ENCODE data around the gene SLC38A10.

GRCh38 chr17:81246343-81246670 lies 48.8 kb downstream of the SLC38A10 start:
- TF ChIP-seq, protein P1, sequence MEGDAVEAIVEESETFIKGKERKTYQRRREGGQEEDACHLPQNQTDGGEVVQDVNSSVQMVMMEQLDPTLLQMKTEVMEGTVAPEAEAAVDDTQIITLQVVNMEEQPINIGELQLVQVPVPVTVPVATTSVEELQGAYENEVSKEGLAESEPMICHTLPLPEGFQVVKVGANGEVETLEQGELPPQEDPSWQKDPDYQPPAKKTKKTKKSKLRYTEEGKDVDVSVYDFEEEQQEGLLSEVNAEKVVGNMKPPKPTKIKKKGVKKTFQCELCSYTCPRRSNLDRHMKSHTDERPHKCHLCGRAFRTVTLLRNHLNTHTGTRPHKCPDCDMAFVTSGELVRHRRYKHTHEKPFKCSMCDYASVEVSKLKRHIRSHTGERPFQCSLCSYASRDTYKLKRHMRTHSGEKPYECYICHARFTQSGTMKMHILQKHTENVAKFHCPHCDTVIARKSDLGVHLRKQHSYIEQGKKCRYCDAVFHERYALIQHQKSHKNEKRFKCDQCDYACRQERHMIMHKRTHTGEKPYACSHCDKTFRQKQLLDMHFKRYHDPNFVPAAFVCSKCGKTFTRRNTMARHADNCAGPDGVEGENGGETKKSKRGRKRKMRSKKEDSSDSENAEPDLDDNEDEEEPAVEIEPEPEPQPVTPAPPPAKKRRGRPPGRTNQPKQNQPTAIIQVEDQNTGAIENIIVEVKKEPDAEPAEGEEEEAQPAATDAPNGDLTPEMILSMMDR (IDR thresholded peaks at IDR 0.05): no peak
- no peak for TF ChIP-seq POLR2A (IDR thresholded peaks at IDR 0.05)
